ENCODE results near the gene BCL7C.
"Not testable (repeated sequence)": the region's sequence is repeated elsewhere in the genome, so short reads cannot be mapped to it uniquely, and the experiment has no call there.

The BCL7C gene

DNA sequence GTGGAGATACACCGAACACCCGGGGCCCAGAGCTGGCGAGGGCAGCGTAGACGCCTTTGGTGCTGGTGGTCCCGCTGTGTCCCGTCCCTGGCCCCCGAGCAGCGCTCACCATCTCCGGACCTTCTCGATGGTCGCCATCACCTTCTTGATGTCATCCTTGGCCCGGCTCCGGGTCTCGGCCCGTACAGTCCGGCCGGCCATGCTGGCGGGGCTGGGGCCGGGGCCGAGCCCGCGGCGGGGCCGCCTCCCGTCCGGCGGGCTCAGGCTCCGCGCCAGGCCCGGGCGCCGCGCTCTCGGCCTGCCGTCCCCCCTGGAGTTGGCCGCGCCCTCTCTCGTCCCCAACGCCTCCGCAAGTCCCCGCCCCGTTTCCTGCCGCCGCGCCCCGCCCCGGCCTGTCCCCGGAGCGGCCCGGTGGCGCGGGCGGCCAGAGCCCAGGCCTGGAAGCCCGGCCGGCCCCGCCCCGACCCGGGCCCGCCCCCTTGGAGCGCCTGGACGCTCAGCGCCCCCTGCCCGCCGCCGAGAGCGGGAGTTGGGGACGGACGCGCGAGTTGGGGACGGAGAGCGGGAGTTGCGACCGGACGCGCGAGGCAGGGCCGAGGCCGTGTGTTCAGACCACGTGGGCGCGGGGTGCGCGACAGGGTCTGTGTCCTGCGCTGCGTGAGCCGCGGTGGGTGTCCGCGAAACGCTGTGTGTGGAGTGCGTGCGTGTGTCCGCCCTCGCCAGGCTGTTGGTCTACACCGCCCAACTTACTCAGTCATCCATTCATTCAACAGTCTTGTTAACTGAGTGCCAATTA lies at the start of gene BCL7C:
TSS of gene BCL7C (minus strand) at position 334 of the 796 bp plus-strand sequence. CDS start at position 201, 133 bp downstream.
- in situ Hi-C loops (cut with HindIII; ENCODE audit: low pct_ligation_motif_present, low pct_unique_long_range_greater_than_20kb, low sequenced_read_pairs), result loop anchor here (25.0 kb wide), 1 partner anchor 107 kb away; the partner anchor contains the start of gene ZNF629
- DNase-seq, result peak; percentile 95

DNA sequence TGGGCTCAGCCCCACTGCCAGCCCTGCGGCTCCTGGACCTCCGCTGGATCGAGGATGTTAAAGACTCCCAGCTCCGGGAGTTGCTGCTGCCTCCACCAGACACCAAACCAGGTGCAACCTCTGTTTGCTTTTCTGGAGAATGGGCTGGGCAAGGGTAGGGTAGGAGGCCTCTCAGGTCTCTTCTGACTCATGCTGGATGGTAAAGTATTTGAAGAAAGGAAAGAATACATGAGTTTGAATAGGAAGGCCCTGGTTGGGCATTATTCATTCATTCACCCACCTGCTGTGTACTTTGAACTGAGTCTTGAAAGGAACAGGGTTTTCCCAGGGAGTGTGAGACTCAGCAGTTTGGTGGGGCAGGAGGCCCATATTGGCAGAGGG lies 48.5 kb upstream of the BCL7C start:
- in situ Hi-C loops (cut with HindIII; ENCODE audit: low pct_ligation_motif_present, low pct_unique_long_range_greater_than_20kb, low sequenced_read_pairs), result no loop called here
- no peak for DNase-seq

- DNase-seq, result peak; percentile 83
- in situ Hi-C loops (cut with HindIII; ENCODE audit: low pct_ligation_motif_present, low pct_unique_long_range_greater_than_20kb, low sequenced_read_pairs), result no loop called here
Observed at GRCh38 chr16:30941600-30942425, 47.9 kb upstream of the BCL7C start.

DNA sequence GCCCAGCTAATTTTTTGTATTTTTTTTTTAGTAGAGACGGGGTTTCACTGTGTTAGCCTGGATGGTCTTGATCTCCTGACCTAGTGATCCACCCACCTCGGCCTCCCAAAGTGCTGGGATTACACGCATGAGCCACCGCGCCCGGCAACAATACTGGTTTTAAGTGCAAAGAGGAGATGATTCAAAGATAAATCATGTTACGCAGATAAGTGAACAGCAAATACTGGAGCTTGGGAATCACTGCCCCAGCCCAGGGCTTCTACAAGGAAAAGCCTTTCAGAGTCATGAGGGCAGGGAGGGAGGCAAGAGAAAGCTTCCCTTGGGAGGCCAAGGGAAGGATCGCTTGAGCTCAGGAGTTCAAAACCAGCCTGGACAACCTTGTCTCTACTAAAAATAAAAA lies 45.7 kb upstream of the BCL7C start:
- not testable (repeated sequence) for DNase-seq

DNA sequence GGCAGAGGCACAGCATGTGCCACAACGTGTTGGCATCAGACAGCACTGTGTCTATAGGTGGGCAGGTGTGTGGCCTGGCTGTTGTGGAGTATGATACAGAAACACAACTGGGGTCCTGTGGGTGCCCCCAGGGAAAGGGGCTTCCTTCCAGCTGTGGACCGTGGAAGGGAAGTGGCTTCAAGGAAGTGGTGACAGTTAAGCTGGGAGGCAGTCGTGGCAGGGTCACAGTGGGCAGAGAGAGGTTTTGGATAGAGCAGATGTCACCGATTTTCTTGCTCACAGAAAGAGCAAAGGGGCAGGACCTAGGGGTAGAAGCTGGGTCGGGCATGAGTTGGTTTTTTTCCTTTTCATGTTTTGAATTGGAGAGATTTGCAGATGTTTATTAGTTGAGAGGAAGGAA lies 43.8 kb upstream of the BCL7C start:
- no peak for DNase-seq
- in situ Hi-C loops (cut with HindIII; ENCODE audit: low pct_ligation_motif_present, low pct_unique_long_range_greater_than_20kb, low sequenced_read_pairs), result no loop called here

More for the DNA sequence above, 45.7 kb upstream of the BCL7C start:
- in situ Hi-C loops (cut with HindIII; ENCODE audit: low pct_ligation_motif_present, low pct_unique_long_range_greater_than_20kb, low sequenced_read_pairs), result not testable (repeated sequence)

DNA sequence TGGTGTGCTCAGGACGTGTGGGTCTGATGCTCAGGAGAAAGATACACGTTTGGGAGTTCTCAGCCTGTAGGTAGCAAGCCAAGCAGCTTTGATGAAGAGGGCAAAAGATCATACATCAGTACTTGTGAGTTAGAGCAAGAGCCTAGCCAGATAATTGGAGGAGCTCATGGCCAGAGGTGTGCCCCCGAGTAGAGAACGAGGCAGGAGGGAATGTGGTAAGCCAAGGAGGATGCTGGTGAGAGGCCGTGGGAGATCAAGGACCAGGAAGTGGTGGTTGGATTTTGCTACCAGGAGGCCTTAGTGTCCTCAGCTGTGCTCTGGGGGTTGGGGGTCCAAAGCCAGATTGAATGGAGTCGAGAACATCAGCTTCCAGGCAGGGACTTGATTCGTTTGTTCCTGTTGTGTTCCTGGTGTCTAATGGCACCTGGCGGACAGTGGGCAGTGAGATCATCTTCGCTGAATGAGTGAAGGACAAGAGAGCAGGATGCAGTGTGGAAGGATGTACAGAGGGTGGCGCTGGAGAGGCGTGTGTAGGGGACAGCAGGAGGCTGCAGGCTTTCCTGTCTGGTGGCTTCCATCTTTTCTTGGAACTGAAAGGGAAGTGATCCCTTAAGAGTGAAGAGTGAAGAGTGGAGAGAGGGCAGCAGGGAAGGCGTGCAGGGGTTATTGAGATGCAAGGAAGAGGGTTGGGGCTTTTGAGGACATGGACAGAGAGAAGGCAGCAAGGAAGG lies 41.1 kb upstream of the BCL7C start:
- DNase-seq, result peak; percentile 62
- in situ Hi-C loops (cut with HindIII; ENCODE audit: low pct_ligation_motif_present, low pct_unique_long_range_greater_than_20kb, low sequenced_read_pairs), result no loop called here

GRCh38 chr16:30931068-30931650 lies 37.3 kb upstream of the BCL7C start:
- DNase-seq, result no peak
- in situ Hi-C loops (cut with HindIII; ENCODE audit: low pct_ligation_motif_present, low pct_unique_long_range_greater_than_20kb, low sequenced_read_pairs), result no loop called here

DNA sequence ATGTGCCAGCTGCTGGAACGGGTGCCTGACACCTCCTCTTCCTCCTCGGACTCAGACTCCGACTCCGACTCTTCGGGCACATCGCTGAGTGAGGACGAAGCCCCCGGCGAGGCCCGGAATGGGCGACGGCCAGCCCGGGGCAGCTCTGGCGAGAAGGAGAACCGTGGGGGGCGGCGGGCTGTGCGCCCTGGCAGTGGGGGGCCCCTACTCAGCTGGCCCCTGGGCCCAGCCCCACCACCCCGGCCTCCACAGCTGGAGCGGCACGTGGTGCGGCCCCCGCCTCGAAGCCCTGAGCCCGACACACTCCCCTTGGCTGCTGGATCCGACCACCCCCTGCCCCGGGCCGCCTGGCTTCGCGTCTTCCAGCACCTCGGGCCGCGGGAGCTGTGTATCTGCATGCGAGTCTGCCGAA lies 36.3 kb upstream of the BCL7C start:
- in situ Hi-C loops (cut with HindIII; ENCODE audit: low pct_ligation_motif_present, low pct_unique_long_range_greater_than_20kb, low sequenced_read_pairs), result no loop called here

GRCh38 chr16:30929167-30929566 lies 35.3 kb upstream of the BCL7C start:
- DNase-seq, result no peak
- in situ Hi-C loops (cut with HindIII; ENCODE audit: low pct_ligation_motif_present, low pct_unique_long_range_greater_than_20kb, low sequenced_read_pairs), result no loop called here

More for the DNA sequence above, 36.3 kb upstream of the BCL7C start:
- no peak for DNase-seq

GRCh38 chr16:30928390-30928789 lies 34.5 kb upstream of the BCL7C start:
- no peak for DNase-seq
- in situ Hi-C loops (cut with HindIII; ENCODE audit: low pct_ligation_motif_present, low pct_unique_long_range_greater_than_20kb, low sequenced_read_pairs), result no loop called here

DNA sequence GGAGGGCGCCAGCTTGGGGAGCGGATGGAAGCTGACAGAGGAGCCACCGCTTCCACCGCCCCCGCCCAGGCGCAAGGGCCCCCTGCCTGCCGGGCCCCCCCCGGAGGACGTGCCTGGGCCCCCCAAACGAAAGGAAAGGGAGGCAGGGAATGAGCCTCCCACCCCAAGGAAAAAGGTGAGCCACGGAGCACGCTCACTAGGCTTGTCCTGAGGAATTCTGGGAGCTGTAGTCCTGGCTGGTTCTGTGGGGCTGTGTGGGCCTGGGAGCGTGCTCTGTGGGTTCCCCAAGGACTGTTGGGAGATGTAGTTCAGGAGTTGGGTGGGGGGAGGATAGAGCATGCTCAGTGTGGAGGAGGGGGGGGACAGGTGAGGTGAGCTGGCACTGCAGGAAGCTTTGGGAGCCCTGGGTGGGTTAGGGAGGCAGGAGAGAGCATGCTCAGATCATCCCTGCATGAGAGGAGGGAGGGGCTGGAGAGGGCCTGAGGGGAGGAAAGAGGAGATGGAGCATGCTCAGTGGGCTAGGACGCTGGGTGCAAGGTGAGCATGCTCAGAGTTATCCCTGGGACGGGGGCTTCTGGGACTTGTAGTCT lies 34.0 kb upstream of the BCL7C start:
- peak; percentile 71 for DNase-seq
- in situ Hi-C loops (cut with HindIII; ENCODE audit: low pct_ligation_motif_present, low pct_unique_long_range_greater_than_20kb, low sequenced_read_pairs), result no loop called here

DNA sequence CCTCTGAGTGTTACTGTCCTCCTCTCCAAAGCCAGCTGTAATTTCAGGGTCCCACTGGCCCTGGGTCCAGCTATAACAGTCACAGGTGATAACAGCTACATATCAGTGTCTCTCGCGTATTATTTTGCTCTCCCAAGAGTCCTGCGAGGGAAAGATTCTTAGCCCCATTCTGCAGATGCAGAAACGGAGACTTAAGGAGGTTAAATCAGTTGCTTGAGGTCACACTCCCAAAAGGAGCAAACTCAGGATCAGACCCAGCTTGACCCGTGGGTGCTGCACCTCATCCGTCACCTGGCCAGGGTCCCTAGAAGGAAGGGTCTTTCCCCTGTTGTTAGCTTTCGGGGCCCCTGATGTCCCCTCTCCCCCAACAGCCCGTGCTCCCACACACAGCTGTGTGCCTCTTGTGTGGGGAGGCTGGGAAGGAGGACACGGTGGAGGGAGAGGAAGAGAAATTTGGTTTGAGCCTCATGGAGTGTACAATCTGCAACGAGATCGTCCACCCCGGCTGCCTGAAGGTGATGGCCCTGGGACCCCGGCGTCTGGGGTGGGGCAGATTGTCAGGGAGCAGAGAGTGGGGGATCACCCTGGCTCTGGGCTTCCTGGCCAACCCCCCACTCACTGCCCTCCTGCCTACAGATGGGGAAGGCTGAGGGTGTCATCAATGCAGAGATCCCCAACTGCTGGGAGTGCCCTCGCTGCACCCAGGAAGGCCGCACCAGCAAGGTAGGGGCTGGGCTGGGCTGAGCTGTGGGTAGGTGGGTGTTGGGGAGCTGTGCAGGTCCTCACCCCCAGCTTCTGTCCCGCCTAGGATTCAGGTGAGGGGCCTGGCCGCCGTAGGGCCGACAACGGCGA lies 33.3 kb upstream of the BCL7C start:
- DNase-seq, result no peak
- in situ Hi-C loops (cut with HindIII; ENCODE audit: low pct_ligation_motif_present, low pct_unique_long_range_greater_than_20kb, low sequenced_read_pairs), result no loop called here

- in situ Hi-C loops (cut with HindIII; ENCODE audit: low pct_ligation_motif_present, low pct_unique_long_range_greater_than_20kb, low sequenced_read_pairs), result no loop called here
- no peak for DNase-seq
Observed at GRCh38 chr16:30925995-30926811, 32.3 kb upstream of the BCL7C start.

DNA sequence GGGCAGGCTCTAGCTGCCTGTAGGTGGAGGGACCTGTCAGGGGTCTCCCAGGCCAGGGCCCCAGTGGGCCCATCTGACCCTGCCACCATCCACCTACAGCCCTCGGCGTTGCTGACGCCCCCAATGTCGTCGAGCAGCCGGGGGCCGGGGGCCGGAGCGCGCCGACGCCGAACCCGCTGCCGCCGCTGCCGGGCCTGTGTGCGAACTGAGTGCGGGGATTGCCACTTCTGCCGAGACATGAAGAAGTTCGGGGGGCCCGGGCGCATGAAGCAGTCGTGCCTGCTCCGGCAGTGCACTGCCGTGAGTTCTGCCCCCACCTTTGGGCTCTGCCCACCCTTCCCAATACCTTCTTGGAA lies 31.7 kb upstream of the BCL7C start:
- in situ Hi-C loops (cut with HindIII; ENCODE audit: low pct_ligation_motif_present, low pct_unique_long_range_greater_than_20kb, low sequenced_read_pairs), result no loop called here

GRCh38 chr16:30924913-30925631 lies 31.2 kb upstream of the BCL7C start:
- in situ Hi-C loops (cut with HindIII; ENCODE audit: low pct_ligation_motif_present, low pct_unique_long_range_greater_than_20kb, low sequenced_read_pairs), result no loop called here
- no peak for DNase-seq

More for the DNA sequence above, 31.7 kb upstream of the BCL7C start:
- DNase-seq, result no peak
